ENCODE data around the gene SPEG. TPM values are rescaled to one million over a fixed set of nuclear protein-coding genes. Genes with fewer than 3 reads are reported as not detected.

Gene SPEG
- total and polyA plus RNA-seq, 2 of the 13 experiments (the other 11 are each of a cell fraction or from before 2014, with no cell fraction given) = 0.18 to 0.24 TPM

GRCh38 chr2:219398721-219399363, 35.8 kb upstream of the SPEG start (continued):
- no peak for TF ChIP-seq ATF7-NPFF (CRISPR knock-in tag; IDR thresholded peaks at IDR 0.05; ENCODE audit: low read depth)
- no peak for TF ChIP-seq TEF (CRISPR knock-in tag; IDR thresholded peaks at IDR 0.05)
- TF ChIP-seq GMEB2 (CRISPR knock-in tag; IDR thresholded peaks at IDR 0.05; ENCODE audit: low read depth) = no peak
- peak in 1 of 2 experiments; percentile 52; a peak in 1 of 4 replicates for TF ChIP-seq EP300 (IDR thresholded peaks at IDR 0.05; ENCODE audit: low read depth in 2 of 2, low read length in 2 of 2)
- TF ChIP-seq EP300 (CRISPR knock-in tag; IDR thresholded peaks at IDR 0.05; ENCODE audit: borderline replicate concordance) = no peak
- no peak for TF ChIP-seq GPBP1L1 (CRISPR knock-in tag; IDR thresholded peaks at IDR 0.05)
- TF ChIP-seq MAFK (conservative IDR thresholded peaks at IDR 0.05 in 1 of 2, IDR thresholded peaks at IDR 0.05 in 1 of 2; ENCODE audit: low read length in 2 of 2) = no peak; a peak in 1 of 4 replicates
- TF ChIP-seq ZNF724P (CRISPR knock-in tag; IDR thresholded peaks at IDR 0.05; ENCODE audit: borderline replicate concordance) = 0 out of 2 replicates have a peak, but pooled peaks have one; percentile 30
- TF ChIP-seq CENPT (CRISPR knock-in tag; IDR thresholded peaks at IDR 0.05; ENCODE audit: low read depth) = no peak
- TF ChIP-seq ZNF431 (CRISPR knock-in tag; IDR thresholded peaks at IDR 0.05; ENCODE audit: borderline replicate concordance, low read depth) = no peak
- no peak for TF ChIP-seq ZNF597 (CRISPR knock-in tag; IDR thresholded peaks at IDR 0.05)
- no peak for TF ChIP-seq ZNF577 (CRISPR knock-in tag; IDR thresholded peaks at IDR 0.05; ENCODE audit: borderline replicate concordance, low read depth)
- TF ChIP-seq HDAC6 (IDR thresholded peaks at IDR 0.05; ENCODE audit: low read depth, low read length) = no peak
- TF ChIP-seq ATF4 (CRISPR knock-in tag; IDR thresholded peaks at IDR 0.05) = no peak
- TF ChIP-seq FOXJ3 (CRISPR knock-in tag; IDR thresholded peaks at IDR 0.05; ENCODE audit: borderline replicate concordance) = peak; percentile 47; the same call in 1 of the 2 replicates
- TF ChIP-seq NFRKB (IDR thresholded peaks at IDR 0.05) = no peak
- no peak for TF ChIP-seq NFE2L1 (CRISPR knock-in tag; IDR thresholded peaks at IDR 0.05; ENCODE audit: borderline replicate concordance)
- TF ChIP-seq ZNF563 (CRISPR knock-in tag; IDR thresholded peaks at IDR 0.05) = no peak
- TF ChIP-seq ZNF720 (CRISPR knock-in tag; IDR thresholded peaks at IDR 0.05) = no peak
- TF ChIP-seq ZNF275 (CRISPR knock-in tag; IDR thresholded peaks at IDR 0.05; ENCODE audit: borderline replicate concordance) = no peak
